HL-60 (cell line): Measurements from ENCODE around the gene HPSE2.

Source experiments
- DNase-seq, 2 experiments: peaks; one replicate each; pipeline ENCODE4 v3.0.0-alpha.2; 2010 to 2020; ENCODE audit warnings: low read depth in 1 of 2, low spot score in 1 of 2
- H3K27ac ChIP-seq: fragments of 250-450 bp; sonication (Bioruptor Pico); replicated peaks from 2 replicates; pipeline ENCODE4 v1.5.1; 2020; ENCODE audit warnings: mild to moderate bottlenecking, moderate library complexity
- H3K27me3 ChIP-seq: fragments of 250-450 bp; sonication (Bioruptor Pico); 2 replicates; pipeline ENCODE4 v1.5.1; 2021; ENCODE audit warnings: mild to moderate bottlenecking, moderate library complexity; ENCODE audit not compliant: insufficient read depth, poor library complexity, severe bottlenecking
- H3K4me3 ChIP-seq: replicated peaks from 2 replicates; pipeline ENCODE4 v1.5.1; 2011; ENCODE audit warnings: mild to moderate bottlenecking, control low read depth, low read length; ENCODE audit not compliant: insufficient read depth
- CTCF ChIP-seq: IDR thresholded peaks from one replicate; pipeline ENCODE4 v1.5.1; 2011; ENCODE audit warnings: low read length, control low read depth, inconsistent platforms; ENCODE audit not compliant: insufficient read depth
- GABPA ChIP-seq: IDR thresholded peaks from 2 replicates; pipeline ENCODE4 v1.6.1; 2012; ENCODE audit warnings: low read depth
- POLR2AphosphoS5 ChIP-seq: IDR thresholded peaks from 2 replicates; pipeline ENCODE4 v1.6.1; 2012; ENCODE audit warnings: low read depth
- REST ChIP-seq: IDR thresholded peaks from 2 replicates; pipeline ENCODE4 v1.6.1; 2012; ENCODE audit warnings: low read depth; ENCODE audit not compliant: insufficient replicate concordance
- SPI1 ChIP-seq: IDR thresholded peaks from 2 replicates; pipeline ENCODE4 v1.6.1; 2012; ENCODE audit warnings: low read depth, mild to moderate bottlenecking, borderline replicate concordance

The HPSE2 gene

GRCh38 chr10:98921316-98921715 lies 314.3 kb downstream of the HPSE2 start:
- H3K27me3 ChIP-seq = no peaks in the 10 kb centered on the region
- DNase-seq = no peak
- no peak for TF ChIP-seq GABPA
- TF ChIP-seq REST = no peak
- TF ChIP-seq SPI1 = no peak
- no peak for TF ChIP-seq POLR2AphosphoS5
- TF ChIP-seq CTCF = no peak
- H3K27ac ChIP-seq = no peak overlapping the region
- H3K4me3 ChIP-seq = no peak overlapping the region

- no peak overlapping the region for H3K4me3 ChIP-seq
- H3K27ac ChIP-seq = no peak overlapping the region
- no peak for TF ChIP-seq GABPA
- H3K27me3 ChIP-seq = peaks cover 2% of the 10 kb centered on the region
- DNase-seq = no peak
These were observed 314.8 kb downstream of the HPSE2 start for GRCh38 chr10:98920807-98921206.

- H3K27ac ChIP-seq = no peak overlapping the region
- no peak for TF ChIP-seq SPI1
- TF ChIP-seq REST = no peak
- no peak for TF ChIP-seq POLR2AphosphoS5
- TF ChIP-seq CTCF = no peak
- no peak for TF ChIP-seq GABPA
These were observed 315.3 kb downstream of the HPSE2 start for GRCh38 chr10:98920360-98920759.

GRCh38 chr10:98919899-98920298 lies 315.8 kb downstream of the HPSE2 start:
- no peak for DNase-seq
- H3K27ac ChIP-seq = no peak overlapping the region
- TF ChIP-seq SPI1 = no peak
- no peak for TF ChIP-seq CTCF
- TF ChIP-seq REST = no peak
- no peak for TF ChIP-seq GABPA
- TF ChIP-seq POLR2AphosphoS5 = no peak
- no peak overlapping the region for H3K4me3 ChIP-seq
- H3K27me3 ChIP-seq = peaks cover 2% of the 10 kb centered on the region

More at GRCh38 chr10:98920360-98920759, 315.3 kb downstream of the HPSE2 start:
- Histone ChIP-seq H3K27me3 (peaks cover 2% of the 10 kb centered on the region), H3K4me3 (no peak overlapping the region)
- DNase-seq = no peak
